Endothelial cell of umbilical vein (primary cell): ENCODE data around the gene DGCR2. TPM values are rescaled to one million over a fixed set of nuclear protein-coding genes. Genes with fewer than 3 reads are reported as not detected.

Source experiments
- BruUV-seq: library from RNA; stranded (reverse); fragments of 400-500 nt; replicated peaks from 2 replicates; lab custom pipeline; 2021; lab: Mats Ljungman, UMichigan
- CTCF ChIA-PET: fragments of 300-600, 350-600 bp; sonication (Branson Sonifier 250); formaldehyde crosslinking; loops from one replicate; lab custom pipeline; 2021; ENCODE audit warnings: antibody characterized with exemption, inconsistent platforms; lab: Charles Lee
- POLR2A ChIA-PET: fragments of 300-600, 350-600 bp; sonication (Branson Sonifier 250); formaldehyde crosslinking; loops from one replicate; lab custom pipeline; 2021; ENCODE audit warnings: antibody characterized with exemption, inconsistent platforms; lab: Charles Lee
- DNase-seq: peaks from one replicate; pipeline ENCODE4 v3.0.0-alpha.2; 2011; ENCODE audit warnings: low read depth, low spot score
- FAIRE-seq: peaks from 2 replicates; lab custom pipeline; 2011; peaks lifted over from hg19 to GRCh38; lab: Jason Lieb, UNC
- H2AFZ ChIP-seq: 2 replicates; pipeline ENCODE4 v1.6.0; 2012; ENCODE audit warnings: low read depth, low read length, control low read depth, inconsistent platforms
- H3K27ac ChIP-seq: 2 replicates; pipeline ENCODE4 v1.5.1; 2011; ENCODE audit warnings: low read depth, mild to moderate bottlenecking, control low read depth, low read length, moderate library complexity; ENCODE audit not compliant: insufficient read depth
- H3K27me3 ChIP-seq, 2 experiments: 2 replicates each; pipeline versions ENCODE4 v1.6.0 to v1.6.1; 2011; ENCODE audit warnings: low read length in 2 of 2, mixed read lengths in 1 of 2; ENCODE audit not compliant: control insufficient read depth in 2 of 2, insufficient read depth in 2 of 2
- H3K36me3 ChIP-seq, 2 experiments: 2 replicates in 1 of 2; 3 replicates in 1 of 2; pipeline ENCODE4 v1.5.1; 2011; ENCODE audit warnings: low read length in 2 of 2, mild to moderate bottlenecking in 1 of 2, moderate library complexity in 1 of 2; ENCODE audit not compliant: control insufficient read depth in 2 of 2, insufficient read depth in 2 of 2; ENCODE audit errors: extremely low read depth in 1 of 2
- H3K4me1 ChIP-seq: 3 replicates; pipeline ENCODE4 v1.5.1; 2011; ENCODE audit warnings: mild to moderate bottlenecking, low read length; ENCODE audit not compliant: control insufficient read depth, insufficient read depth; ENCODE audit errors: extremely low read depth
- H3K4me2 ChIP-seq: 2 replicates; pipeline ENCODE4 v1.6.1; 2011; ENCODE audit warnings: low read length, control low read depth, mixed read lengths; ENCODE audit not compliant: insufficient read depth
- H3K4me3 ChIP-seq, 3 experiments: fragments of 200-600 bp in 1 of 3; sonication (generic), shearing (Covaris generic) in 1 of 3; replicated peaks in 1 of 3; 2 replicates each; pipeline ENCODE4 v1.5.1; 2011 to 2016; ENCODE audit warnings: control low read depth in 3 of 3, low read length in 3 of 3, mild to moderate bottlenecking in 2 of 3, inconsistent platforms in 1 of 3, low read depth in 1 of 3, moderate library complexity in 1 of 3; ENCODE audit not compliant: insufficient read depth in 1 of 3
- H3K79me2 ChIP-seq: 2 replicates; pipeline ENCODE4 v1.6.0; 2012; ENCODE audit warnings: low read length, inconsistent platforms; ENCODE audit not compliant: control insufficient read depth, insufficient read depth
- H3K9ac ChIP-seq: replicated peaks from 2 replicates; pipeline ENCODE3; 2011; ENCODE audit warnings: low read length, control low read depth; ENCODE audit not compliant: insufficient read depth; ENCODE audit errors: extremely low read depth
- H3K9me1 ChIP-seq: replicated peaks from 3 replicates; pipeline ENCODE4 v1.6.0; 2011; ENCODE audit warnings: mild to moderate bottlenecking, low read length; ENCODE audit not compliant: control insufficient read depth, insufficient read depth; ENCODE audit errors: extremely low read depth
- H3K9me3 ChIP-seq: replicated peaks from 2 replicates; pipeline ENCODE4 v1.5.1; 2012; ENCODE audit warnings: low read length, inconsistent platforms; ENCODE audit not compliant: control insufficient read depth, insufficient read depth
- H4K20me1 ChIP-seq: replicated peaks from 2 replicates; pipeline ENCODE3; 2011; ENCODE audit warnings: mild to moderate bottlenecking, low read length; ENCODE audit not compliant: control insufficient read depth, insufficient read depth; ENCODE audit errors: extremely low read depth
- EZH2 ChIP-seq: IDR thresholded peaks from 2 replicates; pipeline ENCODE4 v1.6.1; 2012; ENCODE audit warnings: borderline replicate concordance, low read depth, mild to moderate bottlenecking, moderate library complexity, low read length, inconsistent platforms; ENCODE audit not compliant: severe bottlenecking
- FOS ChIP-seq: IDR thresholded peaks from 2 replicates; pipeline ENCODE4 v1.6.1; 2011; ENCODE audit warnings: mild to moderate bottlenecking, low read length, moderate library complexity, borderline replicate concordance; ENCODE audit not compliant: insufficient read depth
- GATA2 ChIP-seq: IDR thresholded peaks from 2 replicates; pipeline ENCODE4 v1.7.0; 2011; ENCODE audit warnings: low read depth, mild to moderate bottlenecking, moderate library complexity, mixed read lengths, low read length; ENCODE audit not compliant: insufficient read length, insufficient read depth
- JUN ChIP-seq: IDR thresholded peaks from 2 replicates; pipeline ENCODE4 v1.6.1; 2011; ENCODE audit warnings: borderline replicate concordance, low read depth; ENCODE audit not compliant: insufficient read length, insufficient read depth
- MYC ChIP-seq: IDR thresholded peaks from one replicate; pipeline ENCODE4 v1.6.1; 2011; ENCODE audit warnings: mild to moderate bottlenecking, low read depth, low read length
- POLR2A ChIP-seq: IDR thresholded peaks from 2 replicates; pipeline ENCODE4 v1.6.1; 2012; ENCODE audit warnings: low read depth, mild to moderate bottlenecking, control low read depth, low read length
- POLR2AphosphoS5 ChIP-seq: IDR thresholded peaks from 2 replicates; pipeline ENCODE4 v1.6.1; 2012; ENCODE audit warnings: low read depth, mild to moderate bottlenecking, control low read depth, low read length, moderate library complexity; ENCODE audit not compliant: insufficient read depth
- dilution Hi-C: fragments of 300-500 bp; cut with MboI; formaldehyde crosslinking; loops from one replicate; pipeline ENCODE4 v1.15.0; 2019; ENCODE audit warnings: low sequenced_read_pairs; ENCODE audit not compliant: extremely low pct_ligation_motif_present
- intact Hi-C: fragments of 100-400 bp; cut with micrococcal nuclease; formaldehyde crosslinking; loops from one replicate; pipeline ENCODE4 v1.10.0; 2022
- polyA plus RNA-seq, 4 experiments: library from polyadenylated mRNA; depleted of rRNA in 3 of 4; stranded (reverse) in 3 of 4; unstranded in 1 of 4; fragments of >200 nt; gene quantifications; 2 replicates each; pipeline versions ENCODE4 v1.2.1 to v1.2.3, GENCODE V29; 2011 to 2012; ENCODE audit warnings: missing spikeins in 1 of 4
- total RNA-seq: library from RNA; stranded (reverse); gene quantifications from 2 replicates; pipeline ENCODE4 v1.2.3, GENCODE V29; 2021
- TF ChIP-seq, protein P1 (sequence below), 2 donors: IDR thresholded peaks; 1 replicate in 1 of 2; 2 replicates in 1 of 2; pipeline ENCODE4 v1.5.1; 2011; ENCODE audit warnings: low read length in 2 of 2, mild to moderate bottlenecking in 2 of 2, moderate library complexity in 2 of 2, control low read depth in 1 of 2, inconsistent platforms in 1 of 2, low read depth in 1 of 2; ENCODE audit not compliant: insufficient read depth in 1 of 2; ENCODE audit errors: extremely low read depth in 1 of 2
- TF ChIP-seq, protein P2 (sequence below): IDR thresholded peaks from 2 replicates; pipeline ENCODE4 v1.6.1; 2011; ENCODE audit not compliant: insufficient read depth, insufficient read length

The DGCR2 gene
- total and polyA plus RNA-seq, 2 donors (not counting 3 experiments of a cell fraction or from before 2014, with no cell fraction given) = 44.8 to 51.2 TPM

DNA sequence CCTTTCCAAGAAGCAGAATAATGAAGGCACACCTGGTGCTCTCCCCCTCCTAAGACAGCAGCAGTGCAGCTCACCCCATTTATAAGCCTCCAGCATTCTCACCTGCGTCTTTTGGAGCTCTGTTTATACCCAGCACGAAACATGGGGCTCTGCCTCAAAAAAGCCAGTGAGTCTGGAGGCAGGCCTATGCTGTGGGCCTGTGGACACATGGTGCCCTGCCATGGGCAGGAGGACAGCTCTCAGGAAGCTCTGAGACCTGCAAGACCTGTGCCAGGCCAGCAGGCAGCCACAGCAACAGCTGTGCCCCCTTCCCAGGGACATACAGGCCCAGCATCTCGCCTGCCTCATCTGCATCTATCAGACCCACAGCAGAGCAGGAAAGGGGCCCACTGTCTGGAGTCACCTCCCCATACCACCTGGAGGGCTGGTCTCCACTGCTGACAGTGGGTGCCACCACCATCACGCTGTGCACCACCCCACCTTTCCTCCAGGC is 64.2 kb downstream of the DGCR2 start:
- H3K4me2 ChIP-seq = no peak overlapping the region
- H3K9ac ChIP-seq = no peak overlapping the region
- no peaks in the 10 kb centered on the region for H3K9me1 ChIP-seq
- no TSS peak for BruUV-seq
- H4K20me1 ChIP-seq = no peaks in the 10 kb centered on the region
- no peak overlapping the region for H3K4me3 ChIP-seq
- ChIA-PET CTCF (no interaction called here), POLR2A (no interaction called here)
- no peaks in the 10 kb centered on the region for H3K9me3 ChIP-seq
- DNase-seq = no peak
- TF ChIP-seq JUN (no peak), POLR2AphosphoS5 (no peak), FOS (no peak)
- TF ChIP-seq, protein P1, sequence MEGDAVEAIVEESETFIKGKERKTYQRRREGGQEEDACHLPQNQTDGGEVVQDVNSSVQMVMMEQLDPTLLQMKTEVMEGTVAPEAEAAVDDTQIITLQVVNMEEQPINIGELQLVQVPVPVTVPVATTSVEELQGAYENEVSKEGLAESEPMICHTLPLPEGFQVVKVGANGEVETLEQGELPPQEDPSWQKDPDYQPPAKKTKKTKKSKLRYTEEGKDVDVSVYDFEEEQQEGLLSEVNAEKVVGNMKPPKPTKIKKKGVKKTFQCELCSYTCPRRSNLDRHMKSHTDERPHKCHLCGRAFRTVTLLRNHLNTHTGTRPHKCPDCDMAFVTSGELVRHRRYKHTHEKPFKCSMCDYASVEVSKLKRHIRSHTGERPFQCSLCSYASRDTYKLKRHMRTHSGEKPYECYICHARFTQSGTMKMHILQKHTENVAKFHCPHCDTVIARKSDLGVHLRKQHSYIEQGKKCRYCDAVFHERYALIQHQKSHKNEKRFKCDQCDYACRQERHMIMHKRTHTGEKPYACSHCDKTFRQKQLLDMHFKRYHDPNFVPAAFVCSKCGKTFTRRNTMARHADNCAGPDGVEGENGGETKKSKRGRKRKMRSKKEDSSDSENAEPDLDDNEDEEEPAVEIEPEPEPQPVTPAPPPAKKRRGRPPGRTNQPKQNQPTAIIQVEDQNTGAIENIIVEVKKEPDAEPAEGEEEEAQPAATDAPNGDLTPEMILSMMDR (IDR thresholded peaks at IDR 0.05; ENCODE audit: extremely low read depth in 1 of 2, insufficient read depth in 1 of 2, low read depth in 1 of 2, low read length in 2 of 2) = no peak
- no peak overlapping the region for H3K27ac ChIP-seq
- no peaks in the 10 kb centered on the region for H3K27me3 ChIP-seq
- H3K36me3 ChIP-seq = peaks cover 5 to 28% of the 10 kb centered on the region in 2 experiments
- H2AFZ ChIP-seq = no peak overlapping the region
- intact Hi-C loops = no loop called here
- H3K4me1 ChIP-seq = peaks cover 8% of the 10 kb centered on the region
- dilution Hi-C loops = no loop called here
- no peak for FAIRE-seq
- H3K79me2 ChIP-seq = no peaks in the 10 kb centered on the region

DNA sequence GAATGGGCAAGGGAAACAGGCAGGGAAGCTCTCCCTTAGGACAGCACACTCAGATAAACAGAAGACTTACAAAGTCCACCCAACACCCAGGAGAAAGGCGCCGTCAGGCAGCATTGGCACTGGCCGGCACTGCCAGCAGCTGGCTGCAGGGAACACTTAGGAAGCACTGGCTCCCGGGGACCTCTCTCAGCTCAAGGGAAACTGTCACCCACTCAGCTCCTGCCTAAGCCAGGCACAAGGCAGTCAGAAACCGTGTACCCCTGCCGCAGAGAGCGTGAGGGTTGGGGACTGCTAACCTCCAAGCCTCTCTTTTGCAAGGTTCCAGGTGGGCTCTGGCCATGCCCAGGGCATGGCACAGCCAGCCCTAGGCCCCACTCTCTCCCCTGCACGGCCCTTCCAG is 64.7 kb downstream of the DGCR2 start:
- CTCF ChIA-PET = no interaction called here
- no TSS peak for BruUV-seq
- H3K4me1 ChIP-seq = peaks cover 4% of the 10 kb centered on the region
- no peaks in the 10 kb centered on the region for H3K27me3 ChIP-seq
- H3K9me3 ChIP-seq = no peaks in the 10 kb centered on the region
- no peak for TF ChIP-seq FOS
- TF ChIP-seq MYC = no peak
- TF ChIP-seq, protein P2, sequence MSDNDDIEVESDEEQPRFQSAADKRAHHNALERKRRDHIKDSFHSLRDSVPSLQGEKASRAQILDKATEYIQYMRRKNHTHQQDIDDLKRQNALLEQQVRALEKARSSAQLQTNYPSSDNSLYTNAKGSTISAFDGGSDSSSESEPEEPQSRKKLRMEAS = no peak
- TF ChIP-seq JUN = no peak
- TF ChIP-seq, protein P1 (IDR thresholded peaks at IDR 0.05; ENCODE audit: extremely low read depth in 1 of 2, insufficient read depth in 1 of 2, low read depth in 1 of 2, low read length in 2 of 2) = no peak
- no peak for TF ChIP-seq POLR2A
- TF ChIP-seq GATA2 = no peak
- TF ChIP-seq POLR2AphosphoS5 = no peak
- no peak for TF ChIP-seq EZH2
- H3K36me3 ChIP-seq = peaks cover 5 to 28% of the 10 kb centered on the region in 2 experiments
- DNase-seq (no peak), FAIRE-seq (no peak)
- POLR2A ChIA-PET = no interaction called here
- intact Hi-C loops (no loop called here), dilution Hi-C loops (no loop called here)
- H3K9ac ChIP-seq = no peak overlapping the region
- no peaks in the 10 kb centered on the region for H3K9me1 ChIP-seq
- H3K79me2 ChIP-seq = no peaks in the 10 kb centered on the region
- no peak overlapping the region for H3K4me3 ChIP-seq
- H3K4me2 ChIP-seq = no peak overlapping the region
- H3K27ac ChIP-seq = no peak overlapping the region
- H4K20me1 ChIP-seq = no peaks in the 10 kb centered on the region
- H2AFZ ChIP-seq = no peak overlapping the region
